Measurements from ENCODE around the gene MMAB. TPM values are rescaled to one million over a fixed set of nuclear protein-coding genes. Genes with fewer than 3 reads are reported as not detected.

The MMAB gene
- total and polyA plus RNA-seq, 2 donors (not counting 3 experiments of a cell fraction or from before 2014, with no cell fraction given), result 39.1 to 46.0 TPM

- dilution Hi-C loops (cut with MboI; ENCODE audit: extremely low pct_ligation_motif_present, low sequenced_read_pairs) (no loop called here), intact Hi-C loops (cut with micrococcal nuclease) (loop anchor here (1.0 to 5.0 kb wide), 5 partner anchors 78 to 248 kb away; partner anchors contain the start of gene FAM222A)
- Histone ChIP-seq H3K4me2 (ENCODE audit: insufficient read depth, low read length) (no peak overlapping the region), H3K79me2 (ENCODE audit: control insufficient read depth, insufficient read depth, low read length) (no peaks in the 10 kb centered on the region), H3K27ac (ENCODE audit: insufficient read depth, low read depth, low read length) (no peak overlapping the region), H3K9me3 (replicated peaks; ENCODE audit: control insufficient read depth, insufficient read depth, low read length) (no peaks in the 10 kb centered on the region), H3K9ac (replicated peaks; ENCODE audit: extremely low read depth, insufficient read depth, low read length) (no peak overlapping the region), H3K27me3 (ENCODE audit: control insufficient read depth in 2 of 2, insufficient read depth in 2 of 2, low read length in 2 of 2) (no peaks in the 10 kb centered on the region), H3K4me1 (ENCODE audit: control insufficient read depth, extremely low read depth, insufficient read depth, low read length) (peaks cover 3% of the 10 kb centered on the region), H3K4me3 (replicated peaks in 1 of 3; ENCODE audit: insufficient read depth in 1 of 3, low read depth in 1 of 3, low read length in 3 of 3) (no peak overlapping the region), H3K36me3 (ENCODE audit: control insufficient read depth in 2 of 2, extremely low read depth in 1 of 2, insufficient read depth in 2 of 2, low read length in 2 of 2) (peaks cover 0 to 5% of the 10 kb centered on the region in 2 experiments), H3K9me1 (replicated peaks; ENCODE audit: control insufficient read depth, extremely low read depth, insufficient read depth, low read length) (no peaks in the 10 kb centered on the region), H4K20me1 (replicated peaks; ENCODE audit: control insufficient read depth, extremely low read depth, insufficient read depth, low read length) (no peaks in the 10 kb centered on the region), H2AFZ (ENCODE audit: low read depth, low read length) (no peak overlapping the region)
- FAIRE-seq (no peak), DNase-seq (ENCODE audit: low read depth, low spot score) (no peak)
- ChIA-PET CTCF (interaction anchor here (1.2 to 9.4 kb wide), 20 partner anchors 11 to 249 kb away, joined by 3 to 252 read pairs (median 6); partner anchors contain the start of genes MMAB and MVK), POLR2A (no interaction called here)
- BruUV-seq (replicated peaks), result no TSS peak
- TF ChIP-seq CTCF (IDR thresholded peaks at IDR 0.05; ENCODE audit: extremely low read depth in 1 of 2, insufficient read depth in 1 of 2, low read depth in 1 of 2, low read length in 2 of 2) (no peak), POLR2AphosphoS5 (IDR thresholded peaks at IDR 0.05; ENCODE audit: insufficient read depth, low read depth, low read length) (no peak), EZH2 (IDR thresholded peaks at IDR 0.05; ENCODE audit: borderline replicate concordance, low read depth, low read length, severe bottlenecking) (no peak), POLR2A (IDR thresholded peaks at IDR 0.05; ENCODE audit: low read depth, low read length) (no peak), GATA2 (IDR thresholded peaks at IDR 0.05; ENCODE audit: insufficient read depth, insufficient read length, low read depth, low read length) (no peak), MAX (IDR thresholded peaks at IDR 0.05; ENCODE audit: insufficient read depth, insufficient read length) (no peak), FOS (IDR thresholded peaks at IDR 0.05; ENCODE audit: borderline replicate concordance, insufficient read depth, low read length) (no peak), MYC (IDR thresholded peaks at IDR 0.05; ENCODE audit: low read depth, low read length) (no peak), JUN (IDR thresholded peaks at IDR 0.05; ENCODE audit: borderline replicate concordance, insufficient read depth, insufficient read length, low read depth) (no peak)
Measured at GRCh38 chr12:109596418-109597244, 23.3 kb upstream of the MMAB start.

Data from endothelial cell of umbilical vein (primary cell).